IPS-20b (cell line): ENCODE results near the gene SAFB2.

Experiments
- H3K27ac ChIP-seq: one replicate; pipeline ENCODE4 v1.5.1; 2013; ENCODE audit warnings: low read length
- H3K27me3 ChIP-seq: 2 replicates; pipeline ENCODE4 v1.6.1; 2013; ENCODE audit warnings: mild to moderate bottlenecking, low read length, inconsistent platforms; ENCODE audit not compliant: insufficient read depth
- H3K36me3 ChIP-seq: 2 replicates; pipeline ENCODE4 v1.6.1; 2013; ENCODE audit warnings: low read depth, mild to moderate bottlenecking, inconsistent platforms, low read length, moderate library complexity; ENCODE audit not compliant: insufficient read depth
- H3K4me1 ChIP-seq: 2 replicates; pipeline ENCODE4 v1.6.1; 2013; ENCODE audit warnings: mild to moderate bottlenecking, control low read depth, inconsistent platforms, low read length, moderate library complexity; ENCODE audit not compliant: insufficient read depth
- H3K4me3 ChIP-seq: 2 replicates; pipeline ENCODE4 v1.5.1; 2013; ENCODE audit warnings: mild to moderate bottlenecking, low read length, inconsistent platforms
- H3K9ac ChIP-seq: 2 replicates; pipeline ENCODE4 v1.6.1; 2013; ENCODE audit warnings: low read depth, mild to moderate bottlenecking, inconsistent platforms, low read length, moderate library complexity
- H3K9me3 ChIP-seq: 2 replicates; pipeline ENCODE4 v1.6.1; 2013; ENCODE audit warnings: mild to moderate bottlenecking, low read depth, low read length, inconsistent platforms; ENCODE audit not compliant: insufficient read depth

Gene SAFB2

GRCh38 chr19:5652261-5652660 is 29.7 kb upstream of the SAFB2 start:
- no peak overlapping the region for H3K27ac ChIP-seq
- H3K9me3 ChIP-seq = no peaks in the 10 kb centered on the region
- peaks cover 92% of the 10 kb centered on the region for H3K36me3 ChIP-seq

GRCh38 chr19:5651361-5651760 is 28.8 kb upstream of the SAFB2 start:
- Histone ChIP-seq H3K36me3 (peaks cover 94% of the 10 kb centered on the region), H3K9me3 (no peaks in the 10 kb centered on the region), H3K4me1 (no peaks in the 10 kb centered on the region), H3K27ac (no peak overlapping the region), H3K9ac (no peak overlapping the region), H3K27me3 (no peaks in the 10 kb centered on the region), H3K4me3 (no peak overlapping the region)

More at GRCh38 chr19:5652261-5652660, 29.7 kb upstream of the SAFB2 start:
- Histone ChIP-seq H3K4me3 (no peak overlapping the region), H3K4me1 (no peaks in the 10 kb centered on the region), H3K9ac (no peak overlapping the region), H3K27me3 (no peaks in the 10 kb centered on the region)

- Histone ChIP-seq H3K4me3 (no peak overlapping the region), H3K27ac (no peak overlapping the region), H3K27me3 (no peaks in the 10 kb centered on the region), H3K9ac (no peak overlapping the region), H3K4me1 (no peaks in the 10 kb centered on the region), H3K36me3 (peaks cover 94% of the 10 kb centered on the region), H3K9me3 (no peaks in the 10 kb centered on the region)
Measured at GRCh38 chr19:5648464-5648863, 25.9 kb upstream of the SAFB2 start.

- Histone ChIP-seq H3K27ac (no peak overlapping the region), H3K27me3 (no peaks in the 10 kb centered on the region), H3K36me3 (peaks cover 92% of the 10 kb centered on the region), H3K4me3 (no peak overlapping the region), H3K9me3 (no peaks in the 10 kb centered on the region), H3K9ac (no peak overlapping the region), H3K4me1 (no peaks in the 10 kb centered on the region; the same call in 1 of the 2 replicates)
Measured at GRCh38 chr19:5646703-5647102, 24.1 kb upstream of the SAFB2 start.

- Histone ChIP-seq H3K36me3 (peaks cover 89% of the 10 kb centered on the region), H3K9me3 (no peaks in the 10 kb centered on the region), H3K9ac (no peak overlapping the region), H3K27ac (no peak overlapping the region), H3K27me3 (no peaks in the 10 kb centered on the region), H3K4me3 (no peak overlapping the region), H3K4me1 (no peaks in the 10 kb centered on the region; the same call in 1 of the 2 replicates)
Measured at GRCh38 chr19:5645409-5645808, 22.8 kb upstream of the SAFB2 start.

GRCh38 chr19:5644037-5644436 is 21.5 kb upstream of the SAFB2 start:
- Histone ChIP-seq H3K36me3 (peaks cover 81% of the 10 kb centered on the region), H3K9ac (no peak overlapping the region), H3K4me3 (no peak overlapping the region), H3K4me1 (no peaks in the 10 kb centered on the region; the same call in 1 of the 2 replicates), H3K27ac (no peak overlapping the region), H3K9me3 (no peaks in the 10 kb centered on the region), H3K27me3 (no peaks in the 10 kb centered on the region)

GRCh38 chr19:5643060-5643459 is 20.5 kb upstream of the SAFB2 start:
- Histone ChIP-seq H3K9ac (no peak overlapping the region), H3K36me3 (peaks cover 75% of the 10 kb centered on the region), H3K4me1 (no peaks in the 10 kb centered on the region; the same call in 1 of the 2 replicates), H3K27me3 (no peaks in the 10 kb centered on the region), H3K27ac (no peak overlapping the region), H3K9me3 (no peaks in the 10 kb centered on the region), H3K4me3 (no peak overlapping the region)

GRCh38 chr19:5642204-5642603 is 19.6 kb upstream of the SAFB2 start:
- Histone ChIP-seq H3K27me3 (no peaks in the 10 kb centered on the region), H3K4me3 (no peak overlapping the region), H3K36me3 (peaks cover 73% of the 10 kb centered on the region), H3K9ac (no peak overlapping the region), H3K27ac (no peak overlapping the region), H3K9me3 (no peaks in the 10 kb centered on the region), H3K4me1 (no peaks in the 10 kb centered on the region; the same call in 1 of the 2 replicates)

- no peaks in the 10 kb centered on the region; the same call in 1 of the 2 replicates for H3K4me1 ChIP-seq
- H3K27ac ChIP-seq = no peak overlapping the region
- no peaks in the 10 kb centered on the region for H3K27me3 ChIP-seq
- H3K36me3 ChIP-seq = peaks cover 68% of the 10 kb centered on the region
- H3K4me3 ChIP-seq = no peak overlapping the region
- no peak overlapping the region for H3K9ac ChIP-seq
- no peaks in the 10 kb centered on the region for H3K9me3 ChIP-seq
Measured at GRCh38 chr19:5641171-5641570, 18.6 kb upstream of the SAFB2 start.

GRCh38 chr19:5637971-5638370 is 15.4 kb upstream of the SAFB2 start:
- H3K27me3 ChIP-seq = no peaks in the 10 kb centered on the region
- no peak overlapping the region for H3K4me3 ChIP-seq
- no peaks in the 10 kb centered on the region; the same call in 1 of the 2 replicates for H3K4me1 ChIP-seq
- H3K9me3 ChIP-seq = no peaks in the 10 kb centered on the region
- H3K36me3 ChIP-seq = peaks cover 49% of the 10 kb centered on the region
- H3K27ac ChIP-seq = no peak overlapping the region
- H3K9ac ChIP-seq = no peak overlapping the region

- Histone ChIP-seq H3K4me1 (no peaks in the 10 kb centered on the region), H3K36me3 (peaks cover 48% of the 10 kb centered on the region), H3K9ac (no peak overlapping the region), H3K27ac (no peak overlapping the region), H3K9me3 (no peaks in the 10 kb centered on the region), H3K27me3 (no peaks in the 10 kb centered on the region), H3K4me3 (no peak overlapping the region)
Measured at GRCh38 chr19:5635427-5635826, 12.9 kb upstream of the SAFB2 start.

GRCh38 chr19:5632657-5633056 is 10.1 kb upstream of the SAFB2 start:
- no peaks in the 10 kb centered on the region for H3K27me3 ChIP-seq
- no peaks in the 10 kb centered on the region for H3K9me3 ChIP-seq
- no peaks in the 10 kb centered on the region for H3K4me1 ChIP-seq
- H3K36me3 ChIP-seq = peaks cover 68% of the 10 kb centered on the region
- H3K9ac ChIP-seq = no peak overlapping the region
- H3K4me3 ChIP-seq = no peak overlapping the region
- H3K27ac ChIP-seq = no peak overlapping the region

GRCh38 chr19:5632241-5632612 is 9.7 kb upstream of the SAFB2 start:
- H3K36me3 ChIP-seq = peaks cover 69% of the 10 kb centered on the region
- H3K4me3 ChIP-seq = no peak overlapping the region
- H3K9ac ChIP-seq = no peak overlapping the region
- H3K4me1 ChIP-seq = no peaks in the 10 kb centered on the region
- H3K9me3 ChIP-seq = no peaks in the 10 kb centered on the region
- H3K27me3 ChIP-seq = no peaks in the 10 kb centered on the region
- no peak overlapping the region for H3K27ac ChIP-seq
